OCI-LY3 (cell line): ENCODE data around the gene PLPP3.

Experiments
- H2AFZ ChIP-seq: fragments of 200-600, 300-600 bp; shearing (Covaris generic); 2 replicates; pipeline ENCODE4 v1.6.0; 2014; ENCODE audit warnings: antibody characterized with exemption, low read depth, low read length
- H3K27ac ChIP-seq: fragments of 200-600, 300-600 bp; sonication (generic); 2 replicates; pipeline ENCODE4 v1.5.1; 2014; ENCODE audit warnings: mild to moderate bottlenecking, low read length, moderate library complexity, mixed read lengths
- H3K27me3 ChIP-seq: fragments of 200-600, 300-600 bp; sonication (generic); 2 replicates; pipeline ENCODE4 v1.6.1; 2014; ENCODE audit warnings: low read depth, low read length, mixed read lengths
- H3K36me3 ChIP-seq: fragments of 200-600, 300-600 bp; sonication (generic); replicated peaks from 2 replicates; pipeline ENCODE3; 2014; ENCODE audit warnings: low read depth, low read length, mixed read lengths
- H3K4me1 ChIP-seq: fragments of 300-600, 200-600 bp; sonication (generic); 2 replicates; pipeline ENCODE4 v1.6.1; 2014; ENCODE audit warnings: low read length, mixed read lengths
- H3K4me2 ChIP-seq: fragments of 200-600, 300-600 bp; sonication (generic); 2 replicates; pipeline ENCODE4 v1.6.1; 2014; ENCODE audit warnings: low read length, mixed read lengths
- H3K4me3 ChIP-seq: fragments of 300-600, 200-600 bp; sonication (generic); 2 replicates; pipeline ENCODE4 v1.5.1; 2014; ENCODE audit warnings: antibody characterized with exemption, mild to moderate bottlenecking, low read length, moderate library complexity
- H3K79me2 ChIP-seq: fragments of 300-600, 200-600 bp; shearing (Covaris generic); 2 replicates; pipeline ENCODE4 v1.6.1; 2014; ENCODE audit warnings: mild to moderate bottlenecking, low read length, mixed read lengths
- H3K9ac ChIP-seq: fragments of 300-600, 200-600 bp; shearing (Covaris generic); 2 replicates; pipeline ENCODE4 v1.6.0; 2014; ENCODE audit warnings: mild to moderate bottlenecking, low read length, moderate library complexity
- H3K9me3 ChIP-seq: fragments of 200-600, 300-600 bp; shearing (Covaris generic); 2 replicates; pipeline ENCODE4 v1.6.1; 2014; ENCODE audit warnings: low read length, mixed read lengths; ENCODE audit not compliant: insufficient read depth
- H4K20me1 ChIP-seq: fragments of 200-600, 300-600 bp; sonication (generic); 2 replicates; pipeline ENCODE4 v1.6.1; 2016; ENCODE audit warnings: low read length, mixed read lengths; ENCODE audit not compliant: insufficient read depth
- CTCF ChIP-seq: fragments of 200-600, 300-600 bp; sonication (generic); IDR thresholded peaks from 2 replicates; pipeline ENCODE4 v1.5.1; 2014; ENCODE audit warnings: antibody characterized with exemption, low read length, low read depth
- EZH2phosphoT487 ChIP-seq: fragments of 200-600 bp; shearing (Covaris generic); IDR thresholded peaks from 2 replicates; pipeline ENCODE4 v1.6.1; 2018; ENCODE audit warnings: antibody characterized with exemption, mixed run types, low read depth

PLPP3 gene

GRCh38 chr1:56532350-56532683 is 47.0 kb downstream of the PLPP3 start:
- Histone ChIP-seq H2AFZ (no peak overlapping the region), H3K79me2 (no peaks in the 10 kb centered on the region), H3K27ac (no peak overlapping the region), H3K4me1 (peaks cover 15% of the 10 kb centered on the region), H4K20me1 (no peaks in the 10 kb centered on the region), H3K4me3 (no peak overlapping the region), H3K27me3 (no peaks in the 10 kb centered on the region), H3K4me2 (no peak overlapping the region), H3K36me3 (no peaks in the 10 kb centered on the region), H3K9me3 (no peaks in the 10 kb centered on the region), H3K9ac (no peak overlapping the region)
- no peak for TF ChIP-seq CTCF
- no peak for TF ChIP-seq EZH2phosphoT487

DNA sequence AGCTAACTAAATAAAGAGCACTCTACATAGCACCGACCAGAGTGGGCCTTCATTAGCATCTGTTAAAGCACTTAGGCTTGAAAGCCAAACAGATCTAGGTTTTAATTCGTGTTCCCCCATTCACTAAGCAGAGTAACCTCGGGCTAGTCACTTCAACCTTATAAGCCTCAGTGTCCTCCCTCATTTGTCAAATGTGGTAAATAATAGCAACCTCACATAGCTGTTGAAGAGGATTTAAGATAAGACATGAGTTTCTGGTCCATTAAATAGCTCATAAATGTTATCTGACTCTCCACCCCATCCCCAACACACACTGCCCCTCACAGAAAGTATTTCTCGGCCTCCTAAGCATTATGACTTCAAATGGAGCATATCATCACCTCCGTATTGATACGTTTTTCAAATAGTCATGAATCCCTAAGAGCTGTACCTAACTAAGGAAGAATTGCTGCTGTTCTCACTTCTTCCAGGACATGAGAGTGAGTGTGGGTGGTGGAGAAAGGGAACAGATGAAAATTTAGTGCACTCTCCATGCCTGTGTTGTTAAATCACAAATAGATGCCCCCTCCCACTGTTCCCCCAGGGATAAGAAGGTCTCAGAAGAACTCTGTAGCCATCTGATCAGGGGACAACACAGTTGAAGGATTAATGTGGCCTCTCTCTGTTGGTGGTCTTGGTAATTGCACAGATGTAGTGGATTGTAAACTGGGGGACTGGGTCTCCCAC is 47.6 kb downstream of the PLPP3 start:
- Histone ChIP-seq H3K4me2 (no peak overlapping the region), H3K9me3 (no peaks in the 10 kb centered on the region), H3K79me2 (no peaks in the 10 kb centered on the region), H3K4me1 (peaks cover 20% of the 10 kb centered on the region), H3K27me3 (no peaks in the 10 kb centered on the region), H3K4me3 (no peak overlapping the region), H2AFZ (no peak overlapping the region), H3K27ac (no peak overlapping the region), H3K9ac (no peak overlapping the region), H4K20me1 (no peaks in the 10 kb centered on the region), H3K36me3 (no peaks in the 10 kb centered on the region)
- TF ChIP-seq CTCF (no peak), EZH2phosphoT487 (no peak)

GRCh38 chr1:56529801-56530200 is 49.6 kb downstream of the PLPP3 start:
- Histone ChIP-seq H3K9ac (no peak overlapping the region), H4K20me1 (no peaks in the 10 kb centered on the region), H3K27ac (no peak overlapping the region), H2AFZ (no peak overlapping the region), H3K4me1 (peaks cover 40% of the 10 kb centered on the region), H3K27me3 (no peaks in the 10 kb centered on the region), H3K4me3 (no peak overlapping the region), H3K4me2 (no peak overlapping the region), H3K79me2 (no peaks in the 10 kb centered on the region), H3K9me3 (no peaks in the 10 kb centered on the region), H3K36me3 (no peaks in the 10 kb centered on the region)
- no peak for TF ChIP-seq CTCF
- no peak for TF ChIP-seq EZH2phosphoT487

DNA sequence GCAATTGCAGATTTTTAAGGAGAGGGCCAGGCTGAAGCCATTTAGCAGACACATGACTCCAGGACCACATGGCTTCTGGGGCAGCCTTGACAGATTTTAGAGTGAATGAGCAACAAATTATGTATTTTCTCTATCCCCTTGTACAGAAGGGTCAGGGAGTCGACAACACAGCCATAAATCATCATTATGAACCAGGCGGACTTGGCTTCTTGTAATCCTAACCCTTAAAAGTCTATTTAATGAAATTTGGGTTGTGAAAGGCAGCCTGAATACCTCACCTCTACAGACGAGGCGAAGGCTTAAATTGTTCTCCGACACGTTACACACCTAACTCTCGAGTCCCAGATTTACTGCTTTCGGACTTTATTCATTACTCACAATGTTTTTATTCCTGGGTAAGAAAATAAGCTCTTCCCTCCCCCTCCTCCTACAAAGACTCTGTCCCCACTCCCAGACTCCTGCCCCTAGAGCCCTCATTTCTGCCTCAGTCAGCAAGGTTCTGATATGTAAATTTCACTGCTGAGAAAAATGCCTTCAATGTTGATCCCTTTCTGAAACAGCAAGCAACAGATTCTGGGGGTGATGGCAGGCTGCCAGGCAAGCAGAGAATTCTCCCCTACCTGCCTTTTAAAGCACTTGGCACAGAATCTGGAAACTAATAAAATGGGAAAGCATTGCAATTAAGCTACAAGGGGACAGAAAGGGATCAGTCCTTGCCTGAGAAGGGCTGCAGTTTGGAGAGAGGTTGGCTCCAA is 51.6 kb downstream of the PLPP3 start:
- Histone ChIP-seq H3K4me2 (no peak overlapping the region), H3K27ac (peak overlapping the region; percentile 21; the same call in 1 of the 2 replicates), H3K4me1 (peaks cover 45% of the 10 kb centered on the region), H3K36me3 (no peaks in the 10 kb centered on the region), H3K9me3 (no peaks in the 10 kb centered on the region), H2AFZ (no peak overlapping the region), H3K27me3 (peaks cover 3% of the 10 kb centered on the region; the same call in 1 of the 2 replicates), H3K9ac (no peak overlapping the region), H3K79me2 (no peaks in the 10 kb centered on the region), H3K4me3 (no peak overlapping the region), H4K20me1 (no peaks in the 10 kb centered on the region)
- TF ChIP-seq CTCF, result no peak
- TF ChIP-seq EZH2phosphoT487, result no peak
